Measurements from ENCODE around the gene STXBP5.

Gene STXBP5

DNA sequence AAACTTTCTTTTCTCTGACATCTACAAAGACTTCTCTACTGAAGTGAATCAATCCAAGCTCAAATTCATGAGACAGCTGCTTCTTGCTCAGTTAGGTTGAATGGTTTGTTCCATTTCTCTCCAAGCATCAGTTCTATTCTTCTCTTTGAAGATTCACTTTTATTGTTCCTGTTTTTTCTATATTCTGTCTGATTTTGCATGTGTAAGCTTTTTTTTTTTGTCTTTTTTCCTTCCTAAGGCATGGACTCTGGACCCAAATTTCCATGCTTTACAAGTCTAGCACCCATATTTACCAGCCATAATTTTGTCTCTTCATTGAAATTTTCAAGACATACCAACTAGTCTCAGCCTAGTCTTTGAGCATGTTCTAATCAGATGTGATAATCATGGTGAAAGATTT, 25.9 kb upstream of the STXBP5 start:
- no peak for DNase-seq (ENCODE audit: low spot score)

DNA sequence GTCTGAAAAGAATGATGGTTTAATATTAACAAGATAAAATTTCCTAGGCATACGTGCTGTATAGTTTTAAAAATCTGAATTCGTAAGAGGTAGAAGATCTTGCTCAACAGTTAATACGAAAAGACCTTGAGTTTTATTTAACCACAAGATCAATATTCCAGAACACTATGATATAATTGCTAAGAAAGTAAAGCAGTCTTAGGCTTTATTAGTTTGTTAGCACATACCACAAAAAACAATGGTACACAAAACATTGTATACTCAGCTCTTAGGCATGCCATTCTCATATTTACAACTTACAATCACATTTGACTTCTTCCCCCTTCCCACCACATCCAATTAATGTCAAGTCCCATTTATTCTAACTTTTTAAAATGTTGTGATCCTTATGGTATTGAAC, 24.4 kb upstream of the STXBP5 start:
- DNase-seq (ENCODE audit: low spot score): no peak

GRCh38 chr6:147180926-147181325, 23.3 kb upstream of the STXBP5 start:
- DNase-seq (ENCODE audit: low spot score): no peak

- DNase-seq (ENCODE audit: low spot score): no peak
Measured at GRCh38 chr6:147184379-147184778, 19.8 kb upstream of the STXBP5 start.

- DNase-seq (ENCODE audit: low spot score): no peak
Measured at GRCh38 chr6:147185216-147185615, 19.0 kb upstream of the STXBP5 start.

- no peak for DNase-seq (ENCODE audit: low spot score)
Measured at GRCh38 chr6:147190556-147190955, 13.7 kb upstream of the STXBP5 start.

- no peak for DNase-seq (ENCODE audit: low spot score)
Measured at GRCh38 chr6:147192278-147192911, 11.8 kb upstream of the STXBP5 start.

- DNase-seq (ENCODE audit: low spot score): no peak
Measured at GRCh38 chr6:147194652-147195411, 9.4 kb upstream of the STXBP5 start.

DNA sequence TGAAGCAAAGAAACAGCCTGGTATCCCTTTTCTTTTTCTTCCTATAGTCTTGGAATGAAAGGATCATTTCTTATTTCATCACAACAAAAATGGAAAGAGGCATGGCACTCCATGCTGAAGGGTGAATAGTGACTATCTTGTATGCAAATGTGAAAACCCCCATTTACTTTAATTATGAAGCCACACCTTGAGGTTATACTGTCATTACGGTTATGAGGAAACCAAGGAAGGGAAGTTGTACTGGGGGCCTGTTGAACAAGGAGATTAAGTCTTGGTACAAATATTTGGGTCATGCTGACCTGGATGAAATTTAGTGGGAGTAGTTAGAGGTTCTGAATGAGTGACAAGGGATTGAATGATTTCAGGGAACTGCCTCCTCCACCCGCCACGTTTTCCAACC, 8.7 kb upstream of the STXBP5 start:
- DNase-seq (ENCODE audit: low spot score): no peak

GRCh38 chr6:147195987-147196386, 8.2 kb upstream of the STXBP5 start:
- DNase-seq (ENCODE audit: low spot score): no peak

- no peak for DNase-seq (ENCODE audit: low spot score)
Measured at GRCh38 chr6:147200711-147201110, 3.5 kb upstream of the STXBP5 start.

GRCh38 chr6:147201885-147202515, 2.2 kb upstream of the STXBP5 start:
- DNase-seq (ENCODE audit: low spot score): peak; percentile 14

- DNase-seq (ENCODE audit: low spot score): peak; percentile 88
Measured at GRCh38 chr6:147202516-147203310, 1.5 kb upstream of the STXBP5 start.

GRCh38 chr6:147203311-147204059, 732 bp upstream of the STXBP5 start:
- peak; percentile 95 for DNase-seq (ENCODE audit: low spot score)

DNA sequence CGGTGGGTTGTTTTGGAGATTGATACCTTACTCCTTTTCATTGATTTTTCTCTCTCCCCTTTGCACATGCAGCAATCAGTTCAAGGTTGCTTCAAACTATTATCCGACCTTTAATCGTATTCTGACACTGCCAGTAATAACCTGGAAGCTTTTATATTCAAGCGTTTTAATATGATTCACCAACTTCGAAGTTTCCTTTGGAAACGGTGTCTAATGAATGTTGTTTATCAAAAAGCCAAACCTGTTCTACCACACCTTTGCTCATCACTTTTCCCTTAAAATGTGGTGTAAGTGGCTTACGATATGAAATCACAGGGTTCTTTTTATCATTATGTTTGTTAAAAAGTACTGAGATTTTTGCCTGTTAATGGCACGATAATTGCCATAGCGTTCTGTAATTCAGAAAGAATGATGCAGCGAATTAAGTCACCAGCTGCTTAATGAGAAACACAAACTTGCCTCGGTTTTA, 660 bp downstream of the STXBP5 start:
- no peak for DNase-seq (ENCODE audit: low spot score)

DNA sequence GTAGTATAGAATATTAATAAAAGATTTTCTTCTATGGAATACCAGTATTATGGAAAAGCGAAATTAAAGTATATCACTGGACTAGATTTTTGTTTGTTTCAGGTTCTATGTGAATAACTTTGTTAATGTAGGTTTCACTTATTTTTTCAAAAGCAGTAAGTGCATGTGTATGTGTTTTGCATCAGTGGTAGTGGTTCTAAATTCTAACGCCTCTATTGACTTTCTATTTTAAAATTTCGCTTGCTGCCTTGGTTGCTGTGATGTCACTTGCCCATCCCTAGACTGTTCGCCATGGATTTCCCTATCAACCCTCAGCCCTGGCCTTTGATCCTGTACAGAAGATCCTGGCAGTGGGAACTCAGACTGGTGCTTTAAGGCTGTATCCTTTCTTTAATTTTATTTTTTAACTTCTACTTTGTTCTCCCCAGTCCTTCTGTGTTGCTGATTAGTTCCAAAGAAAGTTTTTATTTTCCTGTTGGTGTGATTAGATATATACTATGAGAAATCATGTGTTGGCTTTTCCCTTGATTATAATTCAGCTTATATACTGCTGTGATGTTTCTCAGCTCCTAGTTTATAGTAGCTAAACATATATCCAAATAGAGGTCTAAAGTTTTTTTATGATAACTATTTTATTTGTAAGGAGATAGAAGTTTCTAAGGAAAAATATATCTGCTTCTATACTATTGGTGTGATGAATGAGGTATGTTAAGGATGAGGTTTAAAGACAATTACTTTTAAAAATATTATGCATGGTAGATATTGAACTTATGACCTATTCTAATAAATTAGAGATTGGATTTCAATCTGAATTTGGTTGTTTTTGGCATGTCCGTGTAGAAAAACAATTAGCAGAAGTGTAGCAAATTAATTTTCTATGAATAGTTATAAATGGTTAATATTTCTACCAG, 1.7 kb downstream of the STXBP5 start:
- DNase-seq (ENCODE audit: low spot score): no peak

DNA sequence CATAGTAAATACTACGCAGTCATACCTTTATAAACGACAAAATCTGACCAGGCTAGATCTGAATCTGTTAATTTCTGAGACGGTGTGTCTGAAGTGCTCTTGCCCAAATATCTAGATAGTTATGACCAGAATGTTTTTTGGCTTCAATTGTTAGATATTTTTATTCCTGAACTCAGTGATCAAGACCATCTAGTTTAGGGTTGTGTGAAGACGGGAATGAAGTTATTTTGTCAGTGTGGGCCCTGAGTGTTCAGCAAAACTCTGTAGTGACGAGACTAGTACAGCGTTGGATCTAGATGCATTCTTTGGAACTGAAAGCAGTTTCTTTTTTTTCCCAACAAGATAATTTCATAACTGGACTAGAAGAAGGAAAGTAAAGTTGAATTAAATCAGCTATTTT, 3.1 kb downstream of the STXBP5 start:
- no peak for DNase-seq (ENCODE audit: low spot score)

DNA sequence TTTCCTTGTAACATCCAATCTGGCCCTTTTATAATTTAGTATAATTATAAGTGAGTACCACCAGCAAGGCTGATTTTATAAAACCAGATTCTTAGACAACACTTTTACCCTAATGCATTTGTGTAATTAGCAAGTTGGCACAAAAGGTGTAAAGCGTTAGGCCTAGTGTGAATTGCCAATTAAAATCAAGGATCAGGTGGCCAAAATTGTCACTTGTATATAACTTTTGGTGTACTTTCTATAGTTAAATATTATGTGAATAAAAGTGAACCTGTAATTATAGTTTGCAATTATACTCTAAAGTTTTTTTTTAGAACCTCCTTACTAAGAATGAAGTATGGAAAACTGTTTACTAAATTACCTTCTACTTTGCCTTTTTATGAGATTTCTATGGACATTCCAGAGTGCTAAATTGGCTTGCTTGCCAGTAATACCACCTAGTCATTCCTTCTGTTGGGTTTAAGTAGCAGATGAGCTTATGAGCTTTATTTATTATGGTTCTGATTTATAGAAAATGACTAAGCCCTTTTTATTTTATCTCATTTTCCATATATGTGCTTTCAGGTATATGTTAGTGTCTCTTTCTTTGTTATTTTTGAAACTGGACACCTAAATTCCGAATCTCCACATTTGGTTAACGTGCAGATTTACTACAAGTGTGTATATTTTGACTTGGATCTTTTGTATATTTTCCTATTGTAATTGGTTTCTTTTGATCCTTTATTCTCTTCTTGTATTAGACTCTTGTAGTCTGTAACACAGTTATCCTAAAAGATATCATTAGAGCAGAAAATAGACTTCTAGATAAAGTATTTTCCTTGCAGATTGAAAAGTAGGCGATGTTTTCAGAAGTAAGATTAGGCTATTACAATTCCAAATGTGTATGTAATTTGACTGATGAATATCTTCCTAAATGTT, 3.9 kb downstream of the STXBP5 start:
- no peak for DNase-seq (ENCODE audit: low spot score)

- no peak for DNase-seq (ENCODE audit: low spot score)
Measured at GRCh38 chr6:147209762-147210449, 5.7 kb downstream of the STXBP5 start.

All from D341Med (cell line).